ENCODE results near the gene GMDS.

GMDS gene

GRCh38 chr6:2244261-2245102 is 923 bp downstream of the GMDS start:
- in situ Hi-C loops (cut with MboI; ENCODE audit: low pct_unique_long_range_greater_than_20kb, low sequenced_read_pairs), result no loop called here
- peak; percentile 11 for DNase-seq

GRCh38 chr6:2242311-2242710 is 3.1 kb downstream of the GMDS start:
- in situ Hi-C loops (cut with MboI; ENCODE audit: low pct_unique_long_range_greater_than_20kb, low sequenced_read_pairs), result no loop called here
- no peak for DNase-seq

GRCh38 chr6:2240961-2241360 is 4.4 kb downstream of the GMDS start:
- DNase-seq, result no peak
- in situ Hi-C loops (cut with MboI; ENCODE audit: low pct_unique_long_range_greater_than_20kb, low sequenced_read_pairs), result no loop called here

GRCh38 chr6:2237001-2237400 is 8.4 kb downstream of the GMDS start:
- in situ Hi-C loops (cut with MboI; ENCODE audit: low pct_unique_long_range_greater_than_20kb, low sequenced_read_pairs), result no loop called here

GRCh38 chr6:2235777-2236495 is 9.5 kb downstream of the GMDS start:
- in situ Hi-C loops (cut with MboI; ENCODE audit: low pct_unique_long_range_greater_than_20kb, low sequenced_read_pairs), result no loop called here
- DNase-seq, result no peak

More at GRCh38 chr6:2237001-2237400, 8.4 kb downstream of the GMDS start:
- no peak for DNase-seq

GRCh38 chr6:2232445-2232844 is 13.0 kb downstream of the GMDS start:
- in situ Hi-C loops (cut with MboI; ENCODE audit: low pct_unique_long_range_greater_than_20kb, low sequenced_read_pairs), result no loop called here
- DNase-seq, result no peak

- DNase-seq, result no peak
- in situ Hi-C loops (cut with MboI; ENCODE audit: low pct_unique_long_range_greater_than_20kb, low sequenced_read_pairs), result no loop called here
Observed at GRCh38 chr6:2231438-2231837, 14.0 kb downstream of the GMDS start.

GRCh38 chr6:2230659-2231277 is 14.6 kb downstream of the GMDS start:
- DNase-seq, result no peak
- in situ Hi-C loops (cut with MboI; ENCODE audit: low pct_unique_long_range_greater_than_20kb, low sequenced_read_pairs), result no loop called here

GRCh38 chr6:2229742-2230141 is 15.7 kb downstream of the GMDS start:
- in situ Hi-C loops (cut with MboI; ENCODE audit: low pct_unique_long_range_greater_than_20kb, low sequenced_read_pairs), result no loop called here
- DNase-seq, result no peak

GRCh38 chr6:2229039-2229438 is 16.4 kb downstream of the GMDS start:
- DNase-seq, result no peak
- in situ Hi-C loops (cut with MboI; ENCODE audit: low pct_unique_long_range_greater_than_20kb, low sequenced_read_pairs), result no loop called here

GRCh38 chr6:2228392-2228791 is 17.0 kb downstream of the GMDS start:
- in situ Hi-C loops (cut with MboI; ENCODE audit: low pct_unique_long_range_greater_than_20kb, low sequenced_read_pairs), result no loop called here
- DNase-seq, result no peak

GRCh38 chr6:2226775-2227174 is 18.6 kb downstream of the GMDS start:
- in situ Hi-C loops (cut with MboI; ENCODE audit: low pct_unique_long_range_greater_than_20kb, low sequenced_read_pairs), result no loop called here
- no peak for DNase-seq

- no peak for DNase-seq
- in situ Hi-C loops (cut with MboI; ENCODE audit: low pct_unique_long_range_greater_than_20kb, low sequenced_read_pairs), result no loop called here
Observed at GRCh38 chr6:2225422-2226392, 19.7 kb downstream of the GMDS start.

- in situ Hi-C loops (cut with MboI; ENCODE audit: low pct_unique_long_range_greater_than_20kb, low sequenced_read_pairs), result no loop called here
- DNase-seq, result no peak
Observed at GRCh38 chr6:2224847-2225382, 20.5 kb downstream of the GMDS start.

GRCh38 chr6:2222275-2222842 is 23.0 kb downstream of the GMDS start:
- in situ Hi-C loops (cut with MboI; ENCODE audit: low pct_unique_long_range_greater_than_20kb, low sequenced_read_pairs), result no loop called here
- no peak for DNase-seq

GRCh38 chr6:2221726-2222274 is 23.6 kb downstream of the GMDS start:
- in situ Hi-C loops (cut with MboI; ENCODE audit: low pct_unique_long_range_greater_than_20kb, low sequenced_read_pairs), result no loop called here
- DNase-seq, result no peak

- DNase-seq, result no peak
- in situ Hi-C loops (cut with MboI; ENCODE audit: low pct_unique_long_range_greater_than_20kb, low sequenced_read_pairs), result no loop called here
Observed at GRCh38 chr6:2220154-2220553, 25.3 kb downstream of the GMDS start.

GRCh38 chr6:2218866-2219265 is 26.5 kb downstream of the GMDS start:
- DNase-seq, result no peak
- in situ Hi-C loops (cut with MboI; ENCODE audit: low pct_unique_long_range_greater_than_20kb, low sequenced_read_pairs), result no loop called here
